ENCODE results near the gene NACA. TPM values are rescaled to one million over a fixed set of nuclear protein-coding genes. Genes with fewer than 3 reads are reported as not detected.

NACA gene
- 811 and 841 TPM in 2 replicates for total RNA-seq
- long read RNA-seq, transcript NACA-201 (8 exons, 2,690 nt) = major isoform, 428 of 524 reads
- long read RNA-seq, transcript NACA-202 (8 exons, 1,059 nt) = minor isoform, 36 of 524 reads
- long read RNA-seq, transcript NACA-204 (8 exons, 802 nt) = minor isoform, 17 of 524 reads
- long read RNA-seq, partial matches to known transcripts = 33 of 524 reads
- long read RNA-seq, other reads (novel, unspliced or antisense) = 9 of 524 reads

DNA sequence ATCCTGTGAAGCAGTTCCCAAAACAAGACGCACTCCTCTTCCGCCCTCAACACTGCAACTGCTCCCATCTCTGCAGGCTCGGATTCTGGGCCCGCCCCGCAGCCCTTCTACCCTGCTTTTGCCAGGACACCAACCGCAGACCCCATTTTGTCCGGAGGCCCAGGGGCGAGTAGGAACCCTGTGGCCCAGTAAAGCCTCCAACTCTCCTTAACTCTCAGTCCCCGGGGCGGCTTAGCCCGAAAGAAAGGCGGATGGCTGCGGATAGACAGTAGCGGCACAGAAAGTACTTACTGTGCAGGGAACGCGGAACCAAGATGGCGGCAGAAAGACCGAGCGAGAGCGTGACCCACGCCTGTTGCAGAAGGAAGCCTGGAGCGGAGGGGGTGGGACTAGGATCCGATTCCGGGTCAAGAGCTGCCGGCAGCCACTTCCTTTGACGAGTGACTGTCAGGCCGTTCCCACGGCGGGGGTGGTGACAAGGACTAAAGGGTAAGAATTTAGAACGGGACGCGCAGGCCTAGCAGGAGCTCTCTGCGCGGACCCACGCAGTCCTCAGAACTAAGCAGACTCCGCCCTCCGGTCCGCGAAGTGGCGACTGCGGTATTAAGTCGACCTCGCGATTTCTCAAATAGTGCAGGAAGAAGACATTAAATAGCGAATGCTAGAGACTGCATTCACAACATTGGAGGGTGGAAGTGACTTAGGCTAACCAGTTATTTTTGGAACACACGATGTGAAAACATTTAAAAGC is at the start of gene NACA:
NACA (minus strand) TSS at position 328 of the 751 bp plus-strand sequence. CDS start 778 bp downstream, outside the sequence.
- DNase-seq (ENCODE audit: low spot score, unreplicated experiment) = peak; percentile 82
- Mint-ChIP-seq H3K27ac (peak within 1 kb of the TSS; percentile 100), H3K4me1 (ENCODE audit: low read depth) (peaks cover 42% of the 10 kb centered on the region), H3K4me3 (ENCODE audit: low read depth) (peak within 1 kb of the TSS; percentile 98), H3K27me3 (no peaks in the 10 kb centered on the region), H3K9me3 (ENCODE audit: low read depth) (no peaks in the 10 kb centered on the region), H3K36me3 (ENCODE audit: insufficient read depth) (peaks cover 14% of the 10 kb centered on the region)
- TF ChIP-seq, protein P1, sequence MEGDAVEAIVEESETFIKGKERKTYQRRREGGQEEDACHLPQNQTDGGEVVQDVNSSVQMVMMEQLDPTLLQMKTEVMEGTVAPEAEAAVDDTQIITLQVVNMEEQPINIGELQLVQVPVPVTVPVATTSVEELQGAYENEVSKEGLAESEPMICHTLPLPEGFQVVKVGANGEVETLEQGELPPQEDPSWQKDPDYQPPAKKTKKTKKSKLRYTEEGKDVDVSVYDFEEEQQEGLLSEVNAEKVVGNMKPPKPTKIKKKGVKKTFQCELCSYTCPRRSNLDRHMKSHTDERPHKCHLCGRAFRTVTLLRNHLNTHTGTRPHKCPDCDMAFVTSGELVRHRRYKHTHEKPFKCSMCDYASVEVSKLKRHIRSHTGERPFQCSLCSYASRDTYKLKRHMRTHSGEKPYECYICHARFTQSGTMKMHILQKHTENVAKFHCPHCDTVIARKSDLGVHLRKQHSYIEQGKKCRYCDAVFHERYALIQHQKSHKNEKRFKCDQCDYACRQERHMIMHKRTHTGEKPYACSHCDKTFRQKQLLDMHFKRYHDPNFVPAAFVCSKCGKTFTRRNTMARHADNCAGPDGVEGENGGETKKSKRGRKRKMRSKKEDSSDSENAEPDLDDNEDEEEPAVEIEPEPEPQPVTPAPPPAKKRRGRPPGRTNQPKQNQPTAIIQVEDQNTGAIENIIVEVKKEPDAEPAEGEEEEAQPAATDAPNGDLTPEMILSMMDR (IDR thresholded peaks at IDR 0.05; ENCODE audit: unreplicated experiment) = no peak

- Mint-ChIP-seq H3K36me3 (ENCODE audit: insufficient read depth) (peaks cover 1% of the 10 kb centered on the region), H3K27ac (no peak overlapping the region), H3K4me1 (ENCODE audit: low read depth) (peaks cover 2% of the 10 kb centered on the region), H3K4me3 (ENCODE audit: low read depth) (no peak overlapping the region), H3K9me3 (ENCODE audit: low read depth) (peaks cover 9% of the 10 kb centered on the region), H3K27me3 (no peaks in the 10 kb centered on the region)
- DNase-seq (ENCODE audit: low spot score, unreplicated experiment) = no peak
- TF ChIP-seq, protein P1 (IDR thresholded peaks at IDR 0.05; ENCODE audit: unreplicated experiment) = no peak
These were observed 48.0 kb upstream of the NACA start for GRCh38 chr12:56773113-56773512.

GRCh38 chr12:56772625-56773024 is 47.5 kb upstream of the NACA start:
- H3K27me3 Mint-ChIP-seq = no peaks in the 10 kb centered on the region
- no peaks in the 10 kb centered on the region for H3K36me3 Mint-ChIP-seq (ENCODE audit: insufficient read depth)
- peaks cover 2% of the 10 kb centered on the region for H3K4me1 Mint-ChIP-seq (ENCODE audit: low read depth)
- no peak for DNase-seq (ENCODE audit: low spot score, unreplicated experiment)
- no peak overlapping the region for H3K27ac Mint-ChIP-seq
- no peak overlapping the region for H3K4me3 Mint-ChIP-seq (ENCODE audit: low read depth)
- TF ChIP-seq, protein P1 (IDR thresholded peaks at IDR 0.05; ENCODE audit: unreplicated experiment) = no peak
- H3K9me3 Mint-ChIP-seq (ENCODE audit: low read depth) = peaks cover 6% of the 10 kb centered on the region

GRCh38 chr12:56769868-56770267 is 44.8 kb upstream of the NACA start:
- TF ChIP-seq, protein P1 (IDR thresholded peaks at IDR 0.05; ENCODE audit: unreplicated experiment) = no peak
- peaks cover 2% of the 10 kb centered on the region for H3K4me1 Mint-ChIP-seq (ENCODE audit: low read depth)
- H3K9me3 Mint-ChIP-seq (ENCODE audit: low read depth) = no peaks in the 10 kb centered on the region
- no peak overlapping the region for H3K27ac Mint-ChIP-seq
- no peaks in the 10 kb centered on the region for H3K36me3 Mint-ChIP-seq (ENCODE audit: insufficient read depth)
- H3K27me3 Mint-ChIP-seq = no peaks in the 10 kb centered on the region
- H3K4me3 Mint-ChIP-seq (ENCODE audit: low read depth) = no peak overlapping the region
- no peak for DNase-seq (ENCODE audit: low spot score, unreplicated experiment)

- Mint-ChIP-seq H3K27ac (no peak overlapping the region), H3K27me3 (no peaks in the 10 kb centered on the region), H3K9me3 (ENCODE audit: low read depth) (no peaks in the 10 kb centered on the region), H3K4me3 (ENCODE audit: low read depth) (no peak overlapping the region), H3K4me1 (ENCODE audit: low read depth) (peaks cover 2% of the 10 kb centered on the region), H3K36me3 (ENCODE audit: insufficient read depth) (no peaks in the 10 kb centered on the region)
- DNase-seq (ENCODE audit: low spot score, unreplicated experiment) = no peak
- TF ChIP-seq, protein P1 (IDR thresholded peaks at IDR 0.05; ENCODE audit: unreplicated experiment) = no peak
These were observed 43.3 kb upstream of the NACA start for GRCh38 chr12:56768424-56768823.
